GM19025 (cell line): ENCODE measurements around the gene CDH4.

Experiments
- ATAC-seq: cut with Tn5 transposase; IDR thresholded peaks from one replicate; pipeline ENCODE4 v1.9.1; 2021; ENCODE audit warnings: mild to moderate bottlenecking, low read depth, moderate library complexity; ENCODE audit not compliant: unreplicated experiment

The CDH4 gene

DNA sequence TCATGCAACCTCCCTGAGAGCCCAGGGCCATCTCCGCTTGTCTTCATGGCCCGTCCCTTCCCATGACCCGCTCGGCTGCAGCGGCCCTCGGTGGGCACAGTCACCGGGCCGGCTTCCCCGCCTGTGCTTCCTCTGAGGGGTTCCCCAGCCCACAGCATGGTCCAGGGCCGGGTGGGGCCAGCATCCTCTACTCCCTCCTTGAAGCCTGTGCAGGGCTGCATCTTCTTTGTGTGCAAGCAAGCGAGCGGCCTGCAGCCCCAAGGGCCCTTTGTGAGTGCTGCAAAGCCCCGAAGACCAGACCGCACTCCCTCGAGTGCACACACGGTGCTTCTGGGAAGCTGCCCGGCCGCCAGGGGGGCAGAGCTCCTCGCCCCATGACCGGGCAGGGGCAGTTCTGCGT is 547.9 kb downstream of the CDH4 start:
- ATAC-seq = no peak

DNA sequence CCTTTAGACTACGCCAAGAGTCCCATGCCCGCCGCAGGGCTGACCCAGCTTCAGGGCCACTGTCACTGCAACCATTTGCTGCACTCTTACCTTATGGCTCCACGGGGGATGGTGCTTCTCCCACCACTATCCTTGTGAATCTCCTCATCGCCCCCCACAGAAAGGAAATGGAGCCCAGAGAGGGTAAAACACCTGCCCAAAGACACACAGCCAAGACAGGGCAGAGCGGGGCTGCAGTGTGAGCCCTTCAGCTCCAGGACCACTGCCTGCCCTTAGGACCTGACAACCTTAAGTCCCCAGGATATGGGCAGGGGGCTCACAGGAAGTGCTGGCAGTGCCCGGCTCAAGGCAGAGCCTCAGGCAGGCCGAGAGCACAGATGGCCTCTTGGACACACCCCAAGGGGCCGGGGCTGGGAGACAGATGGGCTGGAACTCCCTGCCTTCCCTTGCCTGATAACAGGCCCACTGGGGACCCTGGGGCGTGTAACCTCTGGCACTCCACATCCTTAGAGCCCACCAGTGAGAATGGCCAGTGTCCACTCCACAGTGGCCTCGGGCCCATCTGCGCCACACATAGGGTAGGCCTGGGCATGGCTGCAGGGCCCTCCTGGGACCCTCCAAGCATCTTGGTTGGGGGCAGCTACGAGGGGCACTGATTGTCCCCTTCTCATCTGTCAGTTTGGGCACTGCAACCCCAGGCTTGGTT is 548.5 kb downstream of the CDH4 start:
- ATAC-seq = no peak

DNA sequence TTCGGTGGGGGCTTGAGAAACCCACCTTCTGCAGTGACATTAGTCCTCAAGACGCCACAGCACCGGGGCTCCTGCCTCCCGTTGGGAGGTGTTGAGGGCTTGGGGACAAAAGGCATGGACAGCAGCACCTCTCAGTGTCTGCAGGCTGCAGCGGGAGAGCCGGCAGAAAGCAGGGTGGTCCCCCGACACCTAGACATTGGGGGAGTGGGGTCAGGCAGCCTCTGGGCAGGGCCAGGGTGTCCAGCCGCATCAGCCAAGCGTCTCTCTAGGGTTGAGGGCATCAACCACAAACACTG is 549.0 kb downstream of the CDH4 start:
- no peak for ATAC-seq

DNA sequence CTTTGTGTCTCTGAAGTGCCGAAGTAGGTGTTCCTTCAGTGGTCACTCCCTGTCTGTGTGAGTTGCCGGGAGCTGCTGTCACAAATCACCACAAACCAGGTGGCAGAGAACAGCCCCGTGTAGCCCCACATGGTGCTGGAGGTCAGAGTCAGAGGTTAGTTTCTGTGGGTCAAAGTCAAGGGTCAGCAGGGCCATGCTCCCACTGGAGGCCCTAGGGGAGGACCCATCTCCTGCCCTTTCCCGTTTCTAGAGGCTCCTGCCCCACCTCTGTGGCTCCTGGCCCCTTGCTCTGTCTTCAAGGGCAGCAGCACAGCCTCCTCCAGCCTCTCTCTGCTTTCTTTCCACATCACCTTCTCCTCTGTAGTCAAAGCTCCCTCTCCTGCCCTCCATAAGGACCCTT is 549.4 kb downstream of the CDH4 start:
- no peak for ATAC-seq

DNA sequence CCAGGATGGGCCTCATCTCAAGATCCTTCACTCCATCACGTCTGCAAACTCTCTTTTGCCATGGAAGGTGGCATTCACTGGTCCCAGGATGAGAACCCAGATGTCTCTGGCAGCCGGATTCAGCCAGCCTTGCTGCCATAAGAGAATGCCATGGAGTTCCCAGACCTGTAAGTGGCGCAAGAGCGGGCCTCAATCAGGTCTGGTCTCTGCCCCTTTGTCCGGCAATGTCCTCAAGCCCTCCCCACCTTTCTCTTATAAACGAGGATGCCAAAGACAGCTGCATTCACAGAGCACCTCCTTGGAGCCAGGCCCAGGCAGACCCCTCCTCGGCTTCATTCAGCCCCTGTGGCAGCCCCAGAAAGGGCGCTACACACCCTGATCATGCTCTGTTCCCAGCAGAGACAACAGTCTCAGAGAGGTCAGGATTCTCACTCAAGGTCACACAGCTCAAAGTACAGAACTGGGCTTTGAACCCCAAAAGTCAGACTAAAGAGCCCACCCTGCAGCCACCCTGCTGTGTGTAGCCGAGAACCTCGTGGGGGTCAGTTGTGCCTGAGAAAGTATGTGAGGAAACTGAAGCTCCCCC is 549.9 kb downstream of the CDH4 start:
- no peak for ATAC-seq

DNA sequence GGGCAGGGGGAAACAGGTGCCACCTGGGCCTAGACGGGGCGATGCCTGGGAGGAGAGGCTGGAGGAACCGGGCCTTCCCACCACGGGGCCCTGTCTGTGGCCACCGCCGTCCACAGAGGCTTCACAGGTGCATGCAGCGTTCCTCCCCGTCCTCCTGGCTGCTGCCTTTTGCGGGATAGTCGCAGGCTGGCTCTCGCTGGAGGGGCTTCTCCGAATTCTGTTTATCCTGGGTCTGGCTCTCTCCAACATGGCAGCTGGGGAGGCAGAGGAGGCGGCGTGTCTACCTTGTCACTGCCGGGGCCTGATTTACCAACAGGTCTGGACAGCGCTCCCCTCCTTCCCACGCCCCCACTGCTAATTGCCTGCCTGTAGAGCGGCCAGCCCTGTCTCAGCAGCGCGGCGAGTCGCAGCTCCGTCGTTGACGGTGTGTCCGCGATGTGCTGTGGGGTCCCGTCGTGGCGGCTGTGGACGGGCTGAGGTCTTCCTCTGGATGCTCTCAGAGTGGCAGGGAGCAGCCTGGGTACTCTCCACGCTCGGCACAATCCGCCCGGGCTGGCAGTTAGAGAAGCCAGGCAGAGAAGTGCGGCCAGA is 550.8 kb downstream of the CDH4 start:
- no peak for ATAC-seq

DNA sequence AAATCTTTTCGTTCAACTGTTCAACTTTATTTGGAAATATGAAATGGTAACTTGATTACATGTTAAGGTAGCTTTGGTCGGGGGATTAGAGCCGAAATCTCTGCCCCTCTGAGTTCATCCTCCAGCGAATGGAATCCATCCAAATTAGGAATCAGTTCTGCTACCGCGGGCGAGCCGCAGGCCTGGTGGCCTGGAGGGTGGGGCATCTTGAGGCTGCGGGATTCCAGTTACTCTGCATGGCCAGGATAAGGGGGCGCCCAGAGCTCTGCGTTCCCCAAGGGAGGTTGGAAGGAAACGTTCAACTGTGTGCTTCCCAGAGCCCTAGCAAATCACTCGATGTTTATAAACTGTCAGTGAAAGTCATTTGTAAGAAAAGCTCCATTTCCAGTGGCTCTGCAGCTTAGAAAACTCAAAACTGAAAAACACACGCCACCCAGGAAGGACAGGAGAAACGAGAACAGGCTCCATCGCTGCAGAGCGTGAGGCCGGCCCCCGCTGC is 551.4 kb downstream of the CDH4 start:
- no peak for ATAC-seq

DNA sequence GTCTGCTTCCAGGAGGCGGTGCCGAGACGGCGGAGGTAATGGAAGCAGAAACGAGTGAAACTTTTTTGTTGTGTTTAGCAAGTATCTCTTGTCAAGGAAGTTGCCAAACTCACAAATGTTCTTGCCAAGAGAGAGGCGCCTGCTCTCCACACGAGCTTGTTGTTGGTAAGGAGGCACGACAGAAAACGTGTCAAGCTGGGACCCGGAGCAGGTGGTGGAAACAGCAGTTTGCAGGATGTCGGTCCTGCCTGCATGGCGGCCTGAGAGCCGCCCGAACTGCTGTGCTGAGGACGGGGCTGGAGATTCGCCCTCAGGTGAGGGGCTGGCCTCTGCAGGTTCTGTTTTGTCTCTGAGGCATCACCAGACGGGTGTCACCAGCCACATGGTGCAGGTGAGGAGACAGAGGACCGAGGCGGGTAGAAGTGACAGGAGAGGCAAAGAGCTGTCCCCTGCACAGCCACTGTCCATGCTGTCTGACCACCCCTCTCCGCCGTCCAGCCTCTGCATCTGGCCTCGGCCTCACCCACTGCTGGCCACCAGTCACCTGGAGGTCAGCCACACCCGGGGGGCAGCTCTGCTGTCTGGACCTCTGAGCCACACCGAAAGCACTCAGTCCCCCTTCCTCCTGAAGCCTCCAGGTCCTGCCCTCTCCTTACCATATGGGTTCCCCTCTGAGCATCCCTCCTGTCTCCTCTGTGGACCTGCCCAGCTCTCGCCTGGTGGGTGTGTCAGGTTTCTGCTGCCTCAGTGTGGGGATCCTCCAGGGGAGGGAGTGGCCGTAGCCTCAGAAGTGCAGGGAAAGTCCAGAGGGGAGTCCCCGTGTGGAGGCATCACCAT is 552.1 kb downstream of the CDH4 start:
- ATAC-seq = no peak

DNA sequence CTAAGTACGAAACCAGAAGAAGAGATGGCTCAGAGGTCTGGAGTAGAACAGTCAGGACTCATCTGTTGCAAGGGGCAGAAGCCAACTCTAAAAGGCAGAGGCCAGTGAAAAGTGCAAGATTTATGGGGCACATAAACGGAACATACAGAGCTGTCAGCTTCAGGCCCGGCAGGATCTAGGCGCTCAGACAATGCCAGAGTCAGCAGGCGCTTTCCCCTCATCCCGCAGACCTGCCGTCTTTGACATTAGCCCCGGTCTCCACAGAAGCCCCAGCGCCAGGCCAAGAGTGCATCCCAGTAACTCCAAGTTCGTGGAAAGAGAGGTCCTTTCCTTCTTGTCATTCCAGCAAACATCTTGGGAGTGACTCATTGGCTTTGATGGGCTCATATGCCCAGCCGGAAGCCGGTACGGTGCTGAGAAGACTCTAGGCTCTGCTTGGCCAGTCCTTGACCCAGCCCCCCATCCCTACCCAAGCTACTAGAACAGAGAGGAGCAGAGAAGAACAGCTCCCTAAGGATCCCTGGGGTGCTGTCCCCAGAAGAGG is 552.8 kb downstream of the CDH4 start:
- no peak for ATAC-seq

DNA sequence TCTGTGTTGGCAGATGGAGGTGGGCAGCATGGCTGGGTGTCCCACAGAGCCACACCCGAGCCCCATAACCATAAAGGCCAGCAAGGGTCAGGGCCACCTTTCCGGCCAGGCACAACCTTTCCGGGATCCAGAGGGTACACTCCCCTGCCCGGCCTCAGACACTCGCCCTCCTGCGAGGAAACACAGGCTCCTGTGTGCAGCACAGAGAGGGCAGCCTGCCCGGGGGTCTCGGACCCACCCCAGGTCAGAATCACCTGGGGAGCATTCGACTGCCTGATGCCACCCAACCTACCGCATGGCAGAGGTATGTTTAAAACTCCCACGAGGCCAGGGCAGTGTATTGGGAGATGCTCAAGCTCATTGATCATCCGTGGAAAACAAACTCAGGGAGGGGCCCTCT is 553.3 kb downstream of the CDH4 start:
- ATAC-seq = no peak

DNA sequence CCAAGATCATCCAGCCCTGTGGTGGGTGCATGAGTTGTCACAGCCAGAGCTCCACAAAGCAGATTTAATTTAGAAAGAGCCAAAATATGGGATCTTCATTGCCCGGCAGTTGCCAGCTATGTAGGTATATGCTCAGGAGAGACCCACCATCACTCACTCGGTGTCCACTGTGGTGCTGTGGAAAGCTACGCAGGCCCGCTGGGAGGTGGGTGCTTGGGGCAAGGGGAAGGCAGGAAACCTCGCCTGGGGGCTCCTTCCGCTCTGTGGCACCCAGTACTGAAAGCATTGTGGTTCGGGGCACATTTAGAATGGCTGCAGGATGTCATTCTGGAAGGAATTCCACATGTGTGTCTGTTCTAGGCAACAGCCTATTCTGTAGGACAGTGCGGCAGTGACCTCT is 553.7 kb downstream of the CDH4 start:
- ATAC-seq = no peak

DNA sequence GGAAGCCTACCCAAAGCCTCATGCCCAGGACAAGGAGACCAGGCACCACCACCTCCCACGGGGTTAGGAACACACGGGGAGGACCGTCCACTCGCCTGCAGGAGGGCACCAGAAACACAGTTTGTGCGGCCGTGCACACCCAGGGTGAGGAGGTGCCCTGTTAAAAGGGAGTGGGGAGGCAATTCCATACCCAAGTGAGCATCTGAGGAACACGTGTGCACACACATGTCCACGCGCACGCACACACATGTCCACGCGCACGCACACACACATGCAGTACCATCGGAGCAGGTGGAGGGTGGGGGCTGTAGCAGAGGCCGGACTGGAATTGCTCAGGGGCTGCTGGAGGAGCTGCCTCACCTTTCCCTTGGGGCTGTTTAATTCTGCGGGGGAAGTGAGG is 554.3 kb downstream of the CDH4 start:
- ATAC-seq = no peak

DNA sequence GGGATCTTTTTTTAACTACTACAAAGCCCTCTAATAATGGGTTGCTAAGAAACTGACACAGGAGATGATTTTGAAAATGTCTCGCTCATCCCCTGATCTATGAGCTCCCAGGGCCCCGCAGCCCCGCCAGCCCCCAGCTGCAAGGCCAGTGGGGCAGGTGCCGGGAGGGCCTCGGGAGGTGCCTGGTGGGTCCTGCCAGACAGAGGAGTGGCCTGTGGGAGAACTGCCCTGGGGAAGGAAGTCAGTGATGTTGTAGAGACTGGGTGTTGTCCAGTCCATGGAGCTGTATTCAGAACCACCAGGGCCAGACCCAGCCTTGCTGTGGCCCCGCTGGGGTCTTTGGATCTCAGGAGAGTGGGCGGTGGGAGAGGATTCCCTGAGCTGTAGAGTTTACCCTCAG is 554.9 kb downstream of the CDH4 start:
- no peak for ATAC-seq

DNA sequence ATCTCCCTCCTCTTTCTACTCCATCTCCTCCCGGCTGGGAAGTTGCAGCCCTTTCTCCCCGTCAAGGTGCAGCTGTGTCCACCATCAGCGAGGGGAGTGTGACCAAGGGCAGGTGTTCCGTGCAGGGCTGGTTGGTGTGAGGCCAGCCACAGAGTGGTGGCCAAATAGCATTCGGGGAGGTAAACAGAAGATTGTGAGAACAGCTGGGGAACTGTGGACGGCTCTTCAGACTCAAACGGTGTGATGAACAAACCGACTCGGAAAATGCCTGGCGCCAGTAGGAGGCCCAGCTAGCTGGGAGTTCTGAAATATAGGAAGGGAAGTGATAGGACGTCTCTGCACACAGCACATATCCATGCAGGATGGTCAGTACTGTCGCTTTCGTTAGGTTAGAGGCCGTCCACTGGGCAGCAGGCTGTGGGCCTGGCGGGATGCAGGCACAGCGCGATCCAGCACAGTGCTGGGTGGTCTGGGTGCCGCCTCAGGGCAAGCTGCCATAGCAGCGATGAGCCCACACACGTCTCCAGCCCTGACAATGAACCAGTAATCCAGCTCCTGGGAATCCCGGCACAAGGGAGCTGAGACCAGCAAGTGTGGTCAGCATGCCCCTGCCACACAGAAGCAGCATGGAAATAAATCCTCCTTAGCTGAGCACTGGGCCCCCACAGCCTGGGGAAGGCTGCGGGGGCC is 555.6 kb downstream of the CDH4 start:
- no peak for ATAC-seq

DNA sequence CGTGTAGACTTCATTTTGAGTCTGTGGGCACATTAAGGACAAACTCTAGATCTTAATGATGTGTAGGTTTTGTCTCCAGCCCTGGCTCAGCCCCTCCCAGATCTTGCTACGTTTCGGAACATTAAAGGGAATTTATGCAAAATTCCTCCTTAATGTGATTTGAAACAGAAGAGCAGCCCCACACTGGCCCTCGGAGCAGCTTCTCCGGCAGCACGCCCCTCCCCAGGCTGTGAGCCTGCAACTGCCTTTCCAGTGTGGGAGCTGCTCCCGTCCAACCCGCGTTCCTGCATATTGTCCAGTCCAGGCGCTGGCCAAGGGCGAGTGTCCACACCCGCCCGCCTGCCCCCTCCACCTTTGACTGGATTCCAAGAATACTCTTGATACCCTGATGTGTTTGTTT is 556.4 kb downstream of the CDH4 start:
- ATAC-seq = no peak

DNA sequence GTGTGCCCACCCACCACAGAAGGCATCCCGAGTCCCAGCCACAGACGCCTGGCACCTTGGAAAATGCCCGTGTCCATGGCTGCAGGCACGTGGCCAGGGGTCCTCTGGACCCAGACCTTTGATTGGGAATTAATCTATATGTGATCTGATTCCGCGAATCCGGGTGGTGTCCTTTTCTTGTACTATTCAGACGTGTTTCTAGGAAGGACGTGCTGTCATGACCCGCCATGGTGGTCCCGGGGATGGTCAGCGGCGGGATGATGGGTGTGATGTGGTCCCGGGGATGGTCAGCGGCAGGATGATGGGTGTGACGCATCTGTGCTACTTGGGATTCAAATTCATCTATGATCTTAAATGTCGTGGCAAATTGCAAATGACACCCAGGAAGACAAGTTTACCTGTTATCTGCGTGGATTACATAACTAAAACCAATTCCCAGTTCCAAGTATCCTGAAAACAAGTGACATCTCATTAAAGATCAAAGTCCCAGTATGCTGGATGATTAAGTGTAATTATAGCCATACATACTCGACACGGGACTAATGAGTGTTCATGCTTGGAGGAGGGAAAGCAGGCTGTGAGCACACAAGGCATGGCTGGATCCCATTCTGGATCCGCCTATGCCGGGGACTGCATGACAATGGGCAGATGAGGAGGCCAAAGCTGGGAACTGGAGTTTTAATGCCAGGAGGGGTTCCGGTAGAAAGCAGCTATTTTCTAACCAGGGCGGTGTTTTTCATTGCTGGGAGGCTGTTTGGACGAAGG is 557.1 kb downstream of the CDH4 start:
- ATAC-seq = no peak

DNA sequence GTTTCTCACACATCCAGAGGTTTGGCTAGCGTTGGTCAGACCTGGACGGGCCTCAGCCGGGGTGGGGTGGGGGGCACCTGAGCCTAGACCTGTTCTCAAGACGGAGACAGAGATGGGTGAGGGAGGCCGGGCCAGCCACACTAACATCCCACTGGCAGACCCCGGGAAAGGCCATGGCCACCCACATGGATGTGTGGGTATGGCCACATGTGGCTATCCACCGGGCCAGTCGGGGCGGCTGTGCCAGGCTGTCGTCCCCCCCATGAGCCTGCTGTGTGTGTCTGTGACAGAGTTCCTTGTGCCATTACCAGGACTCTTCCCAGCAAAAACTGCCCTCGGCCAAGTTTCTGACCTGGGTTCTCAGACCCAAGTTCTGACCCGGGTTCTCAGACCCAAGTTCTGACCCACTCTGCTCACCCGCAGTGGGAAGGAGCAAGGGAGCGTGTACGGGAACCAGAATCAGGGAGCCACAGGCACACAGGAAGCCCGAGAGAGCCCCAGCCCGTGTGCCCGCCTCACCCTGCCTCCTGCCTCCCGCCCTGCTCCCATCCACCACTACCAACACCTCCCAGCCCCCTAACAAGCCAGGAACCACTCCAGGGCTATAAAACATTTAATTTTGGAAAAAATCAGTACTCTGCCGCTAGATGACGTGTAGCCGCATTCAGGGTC is 558.1 kb downstream of the CDH4 start:
- no peak for ATAC-seq

DNA sequence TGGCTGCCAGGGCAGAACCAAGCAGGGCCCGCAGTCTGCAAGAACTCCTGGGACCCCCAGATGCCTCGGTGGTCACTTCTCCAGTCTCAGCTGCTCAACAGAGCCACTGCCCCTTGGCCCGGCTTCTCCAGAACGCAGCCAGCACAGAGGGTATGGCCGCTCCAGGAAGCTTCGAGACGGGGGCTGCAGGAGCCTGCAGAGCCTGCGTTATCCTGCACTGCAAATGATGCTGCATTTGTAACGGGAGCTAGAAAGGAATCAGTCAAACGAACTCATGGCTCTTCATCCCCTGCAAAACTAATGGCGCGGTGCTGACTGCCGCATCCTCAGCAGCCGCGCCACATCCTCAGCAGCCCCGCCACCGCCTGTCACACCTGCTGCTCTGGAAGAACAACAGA is 558.7 kb downstream of the CDH4 start:
- no peak for ATAC-seq

DNA sequence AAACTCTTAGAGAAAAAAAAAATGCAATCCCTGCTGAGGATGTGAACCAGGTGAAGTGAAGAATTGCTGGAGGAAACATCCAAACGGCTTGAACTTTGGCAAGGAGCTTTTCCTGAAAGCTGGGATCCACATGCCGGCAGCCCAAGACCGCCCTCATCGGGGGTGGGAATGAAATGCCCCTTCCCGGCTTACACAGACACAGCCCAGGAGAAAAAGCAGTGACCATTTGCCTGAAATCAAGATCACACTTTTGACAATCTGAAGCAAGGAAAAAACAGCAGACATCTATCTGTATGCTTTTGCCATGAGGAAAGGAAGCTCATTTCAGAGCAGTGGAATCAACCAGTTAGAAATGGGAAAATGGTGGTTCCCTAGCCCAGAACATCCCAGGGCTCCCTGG is 559.1 kb downstream of the CDH4 start:
- ATAC-seq = no peak
